ENCODE measurements around the gene PRR15L.

The PRR15L gene

DNA sequence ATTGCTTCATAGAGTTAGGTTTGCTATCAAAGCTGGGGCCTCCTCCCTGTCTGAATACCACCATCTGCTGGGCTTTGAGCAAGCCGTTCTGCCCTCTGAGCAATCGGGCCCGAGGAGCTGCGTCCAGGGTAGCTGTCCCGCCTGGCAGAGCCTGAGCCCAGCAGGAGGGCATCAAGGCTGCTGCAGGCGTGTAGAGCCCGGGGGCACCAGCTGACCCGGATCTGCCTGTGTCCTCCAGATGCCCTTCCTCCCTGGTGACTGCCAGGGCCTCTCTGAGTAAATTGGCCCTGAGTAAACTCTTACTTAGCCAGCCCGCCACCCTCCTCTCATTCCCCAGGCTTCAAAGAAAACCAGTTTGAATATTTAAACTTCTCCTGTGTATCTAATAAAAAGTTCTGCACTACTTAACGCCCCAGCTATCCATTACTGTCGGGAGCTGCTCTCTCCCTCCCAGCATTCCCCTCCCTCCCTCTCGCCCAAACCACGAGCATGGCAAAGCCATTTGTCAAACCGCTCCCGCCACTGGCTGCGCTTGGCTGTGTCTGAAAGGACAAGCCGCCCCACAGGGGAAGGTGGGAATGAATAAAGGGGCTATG lies 29.7 kb upstream of the PRR15L start:
- DNase-seq = peak; percentile 72

DNA sequence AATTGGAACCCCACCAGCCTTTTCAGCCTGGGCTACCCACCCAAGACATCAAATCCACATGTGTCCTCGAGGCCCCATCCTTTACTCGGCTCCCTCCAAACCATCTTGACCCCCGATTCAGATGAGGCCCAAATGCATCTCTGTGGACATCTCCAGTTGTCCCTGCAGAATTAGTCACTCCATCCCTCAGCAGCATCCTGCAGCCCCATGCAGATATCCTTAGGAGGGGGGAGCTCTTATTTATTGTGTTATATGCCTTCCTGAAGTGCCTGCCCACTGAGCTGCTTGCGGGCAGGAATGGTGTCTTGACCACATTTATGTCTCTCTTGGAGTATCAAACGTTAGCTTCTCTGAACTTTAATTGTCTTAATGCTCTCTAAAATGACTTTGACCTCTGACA lies 28.8 kb upstream of the PRR15L start:
- DNase-seq = no peak

DNA sequence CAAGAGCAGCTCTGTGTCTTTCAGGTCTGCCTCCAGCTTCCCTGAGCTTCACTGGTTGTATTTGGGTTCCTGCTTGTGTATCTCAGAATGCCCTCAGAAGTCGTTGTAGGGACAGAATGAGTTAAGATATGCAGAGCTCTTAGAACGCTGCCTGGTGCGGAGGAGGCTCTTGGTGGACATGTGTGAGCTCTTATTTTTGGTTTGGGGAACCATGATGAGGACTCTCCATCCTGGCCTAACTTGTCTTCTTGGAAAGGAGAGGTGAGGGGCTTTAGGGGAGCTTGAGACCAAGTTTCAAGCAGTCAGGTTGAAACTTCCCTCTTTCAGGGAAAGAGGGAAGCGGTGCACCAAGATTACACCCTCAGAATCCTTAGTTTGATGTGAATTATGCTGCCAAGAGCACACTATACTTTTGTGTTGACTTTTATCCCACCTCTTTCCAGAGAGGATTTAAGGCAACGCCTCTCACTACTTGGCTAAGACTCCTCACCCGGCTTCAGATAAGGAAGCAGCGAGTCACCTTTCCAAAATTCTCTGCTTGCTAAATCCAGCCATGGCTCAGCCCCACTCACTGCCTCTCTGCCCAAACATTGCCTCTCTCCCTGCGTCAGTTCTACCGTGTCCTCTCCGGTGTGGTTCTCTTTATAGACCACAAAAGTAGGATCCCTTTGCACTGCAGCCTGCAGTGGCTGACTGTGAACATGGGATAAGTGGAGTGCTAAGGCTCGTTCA lies 26.0 kb upstream of the PRR15L start:
- DNase-seq = no peak

DNA sequence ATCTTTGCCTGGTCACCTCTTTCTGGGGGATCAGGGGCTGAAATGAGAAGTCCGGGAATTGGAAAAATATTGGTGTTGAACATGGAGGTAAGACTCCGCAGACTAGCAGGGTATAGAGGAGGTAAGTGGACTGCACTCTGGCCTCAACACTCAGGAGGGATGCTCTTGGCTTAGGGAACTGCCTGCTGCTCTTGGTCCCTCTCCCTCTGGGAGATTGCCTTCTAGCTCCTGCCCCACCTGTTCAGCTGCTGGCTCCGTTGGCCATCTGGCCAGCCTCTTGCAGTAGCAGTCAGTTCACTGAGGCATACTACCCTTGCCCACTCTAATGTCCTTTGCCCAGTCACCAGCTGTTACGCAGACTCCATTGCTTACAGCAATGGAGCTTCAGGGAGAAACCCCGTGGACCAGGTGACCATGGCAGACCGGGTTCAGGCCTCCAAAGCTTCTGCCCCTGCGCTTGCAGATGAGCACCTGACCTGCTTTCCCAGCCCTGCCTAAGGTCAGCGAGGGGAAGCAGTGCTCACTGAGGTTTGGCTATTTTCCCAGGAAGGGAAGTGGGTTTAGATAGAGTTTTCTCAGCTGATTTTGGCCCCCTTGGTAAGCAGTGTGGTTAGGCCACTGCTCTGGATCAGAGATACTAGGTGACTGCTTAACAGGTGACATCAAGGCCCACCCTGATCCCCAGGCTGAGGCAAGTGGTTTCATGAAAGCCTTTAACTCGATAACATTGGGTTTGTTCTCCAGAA lies 25.1 kb upstream of the PRR15L start:
- no peak for DNase-seq

DNA sequence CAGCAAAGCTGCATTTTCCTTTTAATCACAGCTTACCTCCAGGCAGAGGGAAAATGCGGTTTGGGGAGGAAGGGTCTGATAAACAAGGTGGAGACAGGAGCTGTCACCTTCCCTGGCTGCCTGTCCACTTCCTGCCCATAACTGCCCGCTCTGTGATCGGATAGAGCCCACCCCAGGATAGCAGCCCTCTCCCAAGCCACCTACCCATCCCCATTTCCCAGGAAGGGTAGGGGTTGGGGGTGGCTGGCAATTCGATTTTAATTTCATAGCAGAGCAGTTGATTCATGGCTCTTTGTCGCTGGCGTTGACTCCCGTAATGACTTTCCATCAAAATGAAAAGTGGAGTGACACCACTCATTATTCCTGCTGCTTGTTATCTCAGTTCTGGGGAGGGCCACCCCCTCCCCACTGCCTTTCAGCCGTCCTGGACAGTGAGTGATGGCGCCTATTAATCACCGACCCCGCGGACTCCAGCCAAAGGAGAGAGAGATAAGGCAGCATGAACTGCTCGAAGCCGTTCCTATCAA lies 24.5 kb upstream of the PRR15L start:
- DNase-seq = no peak

DNA sequence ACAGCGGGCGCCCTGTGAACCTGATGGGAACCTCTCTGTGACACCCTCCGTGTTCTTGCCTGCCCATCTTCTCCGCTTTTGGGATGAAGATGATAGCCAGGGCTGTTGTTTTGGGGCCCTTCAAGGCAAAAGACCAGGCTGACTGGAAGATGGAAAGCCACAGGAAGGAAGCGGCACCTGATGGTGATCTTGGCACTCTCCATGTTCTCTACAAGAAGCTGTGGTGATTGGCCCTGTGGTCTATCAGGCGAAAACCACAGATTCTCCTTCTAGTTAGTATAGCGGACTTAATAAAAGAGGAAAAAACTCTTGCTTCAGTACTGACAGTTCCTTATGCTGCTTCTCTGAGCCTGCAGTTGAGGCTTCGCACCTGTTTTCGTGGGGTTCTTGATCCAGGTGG lies 23.8 kb upstream of the PRR15L start:
- DNase-seq = no peak

DNA sequence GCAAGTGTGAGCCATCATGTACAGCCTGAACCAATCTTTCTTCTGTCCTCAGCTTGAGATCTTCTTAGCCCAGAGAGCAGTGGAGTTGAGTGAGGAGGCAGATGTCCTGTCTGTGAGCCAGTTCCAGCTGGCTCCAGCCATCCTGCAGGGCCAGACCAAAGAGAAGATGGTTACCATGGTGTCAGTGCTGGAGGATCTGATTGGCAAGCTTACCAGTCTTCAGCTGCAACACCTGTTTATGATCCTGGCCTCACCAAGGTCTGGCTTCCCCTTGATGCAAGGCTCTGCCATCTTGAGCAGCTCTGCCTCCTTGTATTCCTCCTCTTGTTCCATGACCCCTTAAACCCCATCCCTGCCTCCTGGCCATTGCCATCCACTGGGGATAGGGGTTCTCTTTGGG lies 22.9 kb upstream of the PRR15L start:
- DNase-seq = no peak

DNA sequence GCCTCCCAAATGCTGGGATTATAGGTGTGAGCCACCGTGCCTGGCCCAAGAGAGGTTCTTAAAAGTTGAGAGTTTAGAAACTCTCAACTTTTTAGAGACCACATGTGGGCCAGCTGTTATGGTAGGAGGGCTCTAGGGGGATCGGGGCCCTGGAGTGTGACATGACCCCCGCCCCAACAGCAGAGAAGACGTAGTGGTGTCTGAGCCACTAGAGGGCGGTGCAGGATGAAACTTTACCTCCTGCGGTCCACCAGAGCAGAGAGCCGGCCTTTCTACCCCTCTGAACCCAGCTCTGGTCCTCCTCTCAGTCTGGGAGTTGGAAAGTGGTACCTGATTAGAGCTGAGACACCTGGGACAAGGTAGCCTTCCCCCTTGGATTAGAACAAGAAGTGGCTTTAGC lies 20.6 kb upstream of the PRR15L start:
- DNase-seq = peak; percentile 21

DNA sequence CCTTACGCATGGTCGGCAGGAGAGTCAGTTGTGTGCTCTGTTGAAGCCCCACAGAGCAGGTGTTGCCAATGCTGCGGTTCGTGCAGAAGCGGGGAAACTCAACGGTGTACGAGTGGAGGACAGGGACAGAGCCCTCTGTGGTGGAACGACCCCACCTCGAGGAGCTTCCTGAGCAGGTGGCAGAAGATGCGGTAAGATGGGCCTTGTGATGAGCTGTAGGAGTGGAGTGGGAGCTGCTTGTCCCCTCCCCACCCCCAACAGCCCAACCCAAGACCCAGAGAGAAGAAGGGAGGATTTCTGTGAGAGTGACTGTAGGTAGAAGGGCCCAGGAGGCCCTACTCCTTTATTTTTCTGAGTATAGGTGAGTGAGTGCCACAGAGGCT lies 18.1 kb upstream of the PRR15L start:
- no peak for DNase-seq

DNA sequence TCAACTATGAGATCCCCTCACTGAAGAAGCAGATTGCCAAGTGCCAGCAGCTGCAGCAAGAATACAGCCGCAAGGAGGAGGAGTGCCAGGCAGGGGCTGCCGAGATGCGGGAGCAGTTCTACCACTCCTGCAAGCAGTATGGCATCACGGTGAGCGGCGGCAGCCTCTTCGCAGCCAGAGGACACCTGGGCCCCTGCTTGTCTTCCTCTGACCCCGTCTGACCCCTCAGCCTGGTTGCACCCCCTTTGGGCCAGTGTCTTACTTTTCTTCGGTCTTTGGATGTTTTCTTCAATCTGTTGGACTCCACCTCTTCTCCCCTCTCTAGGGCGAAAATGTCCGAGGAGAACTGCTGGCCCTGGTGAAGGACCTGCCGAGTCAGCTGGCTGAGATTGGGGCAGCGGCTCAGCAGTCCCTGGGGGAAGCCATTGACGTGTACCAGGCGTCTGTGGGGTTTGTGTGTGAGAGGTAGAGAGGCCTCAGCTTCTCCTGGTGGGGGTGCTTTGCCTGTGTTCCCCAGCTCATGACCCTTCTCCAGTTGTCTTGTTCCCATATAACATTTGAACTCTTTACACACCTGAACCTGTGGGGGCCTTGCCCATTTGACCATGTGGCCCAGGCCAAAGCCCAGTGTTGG lies 17.6 kb upstream of the PRR15L start:
- DNase-seq = no peak

DNA sequence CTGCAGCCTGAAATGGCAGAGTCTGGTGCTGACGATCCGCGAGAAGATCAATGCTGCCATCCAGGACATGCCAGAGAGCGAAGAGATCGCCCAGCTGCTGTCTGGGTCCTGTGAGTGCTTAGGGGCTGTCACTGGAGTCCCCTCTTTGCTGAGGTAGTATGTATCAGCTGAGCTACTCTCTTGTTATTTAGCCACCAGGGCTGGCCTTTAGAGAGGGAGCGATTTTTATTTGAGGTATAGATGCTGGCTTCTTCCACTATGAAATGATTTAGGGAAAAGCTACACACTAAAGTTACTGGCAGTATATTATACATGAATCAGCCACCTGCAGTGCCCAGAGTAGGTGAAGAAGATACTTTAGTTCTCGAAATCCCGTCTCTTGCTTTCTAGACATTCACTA lies 15.9 kb upstream of the PRR15L start:
- DNase-seq = no peak

DNA sequence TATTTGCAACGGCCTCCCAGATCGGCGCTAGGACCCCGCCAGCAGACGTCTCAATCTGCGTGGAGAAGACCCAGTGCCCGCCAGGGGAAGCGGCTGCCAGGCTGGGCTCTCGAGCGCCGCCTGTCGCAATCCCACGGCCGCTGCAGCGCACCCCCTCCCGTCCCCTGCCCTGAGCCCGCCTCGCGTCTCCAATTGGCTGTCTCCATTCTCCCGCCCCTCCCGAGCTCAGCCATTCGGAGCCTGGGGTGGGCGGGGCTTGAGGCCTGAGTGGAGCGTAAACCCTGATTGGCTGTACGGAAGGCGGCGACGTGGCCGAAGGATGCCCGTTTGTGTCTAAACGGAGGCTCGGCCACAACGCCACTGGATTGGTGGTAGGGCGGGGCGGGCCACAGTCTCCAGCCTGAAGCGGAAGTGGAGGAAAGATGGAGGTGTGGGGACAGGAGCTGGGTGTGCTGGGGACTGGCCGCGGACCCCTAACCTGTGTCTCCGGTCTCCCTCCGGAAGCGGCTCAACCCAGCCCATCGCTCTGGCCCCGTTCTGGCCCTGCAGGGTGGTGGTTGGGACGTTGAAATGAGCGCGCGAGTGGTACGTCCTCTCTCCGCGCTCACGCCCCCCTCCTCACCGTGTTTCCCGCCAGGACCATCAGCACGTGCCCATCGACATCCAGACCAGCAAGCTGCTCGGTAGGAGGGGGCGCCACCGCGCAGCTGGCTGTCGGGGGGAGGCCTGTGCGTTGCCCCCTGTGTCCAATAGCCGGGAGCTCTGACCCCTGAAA lies 13.2 kb upstream of the PRR15L start, which contains the start of gene CDK5RAP3:
Gene CDK5RAP3 (plus strand): TSS at position 389 of the 775 bp plus-strand sequence. CDS start 34 bp downstream, at position 423.
- DNase-seq = peak; percentile 97

DNA sequence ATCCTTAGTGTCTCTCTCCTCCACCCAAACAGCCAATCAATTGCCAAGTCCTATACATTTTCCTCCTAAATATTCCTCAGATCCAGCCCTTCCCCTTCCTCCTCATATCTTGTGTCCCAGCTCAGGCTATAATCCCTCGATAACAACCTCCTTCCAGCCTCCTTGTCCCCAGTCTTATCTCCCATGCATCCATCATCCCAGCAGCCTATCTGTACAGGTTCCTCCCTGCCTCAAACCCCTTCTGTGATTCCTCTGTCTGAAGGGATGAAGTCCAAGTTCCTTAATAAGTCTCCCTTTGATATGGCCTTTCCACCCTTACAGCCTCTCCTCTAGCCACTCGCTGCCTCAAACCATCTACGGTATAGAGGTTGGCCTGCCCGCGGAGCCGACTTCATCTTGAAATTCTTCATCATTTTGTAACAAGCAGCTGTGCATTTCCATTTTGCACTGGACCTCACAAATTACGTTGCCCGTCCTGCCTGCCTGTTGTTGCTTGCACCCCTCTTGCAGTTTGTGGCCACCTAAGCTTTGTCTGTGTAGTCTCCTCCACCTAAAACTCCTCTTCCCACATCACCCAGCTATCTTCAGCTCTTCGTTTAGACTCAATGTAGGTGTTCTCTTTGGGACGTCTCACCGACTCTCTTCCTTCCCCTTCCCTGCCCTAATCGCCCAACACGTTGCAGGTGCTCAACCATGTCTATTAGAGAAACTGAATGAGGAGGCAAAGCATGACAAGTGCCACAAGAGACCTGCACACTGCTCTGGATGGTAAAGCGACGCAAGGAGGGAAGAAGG lies 12.4 kb upstream of the PRR15L start:
- no peak for DNase-seq

DNA sequence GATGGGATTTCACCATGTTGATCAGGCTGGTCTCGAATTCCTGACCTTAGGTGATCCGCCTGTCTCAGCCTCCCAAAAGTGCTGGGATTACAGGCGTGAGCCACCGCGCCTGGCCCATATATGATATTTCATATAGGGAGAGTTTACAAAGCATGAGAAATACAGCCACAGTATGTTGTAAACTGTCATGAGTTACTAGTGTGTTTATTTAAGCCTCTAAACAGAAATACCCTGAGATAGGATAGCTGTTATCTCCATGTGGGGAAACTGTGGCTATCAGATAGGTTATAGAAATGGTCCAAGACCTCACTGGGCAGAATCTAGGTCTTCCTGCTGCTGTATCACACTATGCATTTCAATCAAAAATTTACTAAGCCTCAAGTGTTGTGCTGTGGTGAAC lies 11.2 kb upstream of the PRR15L start:
- DNase-seq = no peak

DNA sequence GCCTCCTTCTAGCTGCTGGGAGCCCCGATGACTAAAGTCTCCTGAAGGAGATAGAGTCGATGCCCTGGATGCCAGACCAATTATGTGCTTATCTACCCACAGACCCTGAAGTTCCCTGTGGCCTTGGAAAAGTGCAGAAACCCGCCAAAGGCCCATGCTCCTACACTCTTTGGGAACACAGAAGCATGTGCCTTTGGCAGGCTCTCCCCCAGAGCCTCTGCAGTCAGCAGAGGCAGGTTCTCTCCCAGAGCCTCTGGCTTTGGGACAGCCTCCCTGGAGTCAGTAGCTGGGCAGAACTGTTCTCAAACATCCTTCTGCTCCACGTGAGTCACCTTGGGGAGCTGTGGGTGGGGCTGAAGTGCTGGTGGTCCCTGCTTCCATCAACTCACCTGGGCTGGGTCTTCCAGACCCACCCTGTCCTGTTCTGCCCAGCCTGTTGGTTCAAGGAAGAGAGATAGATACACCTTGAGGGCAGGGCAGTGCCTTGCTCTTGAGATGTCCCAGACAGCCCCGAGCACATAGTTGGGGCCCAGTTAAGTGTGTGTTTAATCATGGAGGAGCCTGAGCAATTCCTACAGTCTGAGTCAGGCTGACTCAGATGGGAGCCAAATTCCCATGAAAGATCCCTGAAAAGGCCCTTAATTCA lies 10.0 kb upstream of the PRR15L start:
- no peak for DNase-seq

DNA sequence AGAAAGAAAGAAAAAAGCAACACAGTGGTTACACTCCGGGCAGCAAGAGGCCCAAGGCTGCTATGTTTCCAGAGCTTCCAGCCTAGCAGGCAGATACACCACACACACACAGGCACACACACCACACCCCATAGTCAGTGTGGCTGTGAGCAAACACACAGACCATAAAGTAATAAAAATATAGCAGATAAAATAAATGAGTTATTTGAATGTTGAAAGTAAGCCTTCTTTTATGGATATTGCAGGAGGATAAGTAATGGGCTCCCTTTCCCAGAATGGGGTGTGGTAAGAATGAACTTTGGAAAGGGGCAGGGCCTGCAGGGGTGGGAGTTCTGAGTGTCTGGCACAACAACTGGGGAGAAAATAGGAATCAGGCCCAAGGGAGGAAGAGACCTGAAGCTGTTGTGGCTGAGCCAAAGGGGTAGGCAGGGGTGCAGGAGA lies 8.4 kb upstream of the PRR15L start:
- DNase-seq = no peak

DNA sequence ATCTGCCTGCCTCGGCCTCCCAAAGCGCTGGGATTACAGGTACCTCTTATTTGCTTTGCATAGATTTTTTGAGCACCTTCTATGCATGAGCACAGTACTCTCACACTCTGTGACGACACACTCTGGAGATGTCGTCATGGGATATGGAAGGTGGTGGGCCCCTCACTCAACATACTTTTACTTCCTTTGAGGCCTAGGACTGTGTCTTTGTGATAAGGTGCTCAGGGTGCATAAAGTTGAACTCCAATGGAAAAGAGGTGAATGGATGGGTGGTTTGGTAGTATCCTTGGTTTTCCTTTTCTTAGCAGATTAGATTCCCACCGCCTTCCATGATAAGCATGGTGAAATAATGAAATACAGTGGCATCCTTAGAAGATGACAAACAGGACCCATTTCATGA lies 7.2 kb upstream of the PRR15L start:
- no peak for DNase-seq

DNA sequence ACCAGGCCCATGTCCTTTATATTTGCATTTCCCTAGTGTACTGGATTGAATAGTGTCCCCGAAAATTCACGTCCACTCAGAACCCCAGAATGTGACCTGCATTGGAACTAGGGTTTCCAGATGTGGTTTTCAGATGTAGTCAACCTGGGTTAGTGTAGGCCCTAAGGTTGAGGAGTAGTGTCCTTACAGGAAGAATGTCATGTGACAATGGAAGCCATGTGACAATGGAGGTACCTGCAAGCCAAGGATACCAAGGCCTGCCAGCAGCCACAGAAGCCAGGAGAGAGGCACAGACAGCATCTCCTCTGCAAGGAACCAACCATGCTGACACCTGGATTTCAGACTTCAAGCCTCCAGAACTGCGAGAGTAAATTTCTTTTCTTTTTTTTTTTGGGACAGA lies 5.2 kb upstream of the PRR15L start:
- no peak for DNase-seq

DNA sequence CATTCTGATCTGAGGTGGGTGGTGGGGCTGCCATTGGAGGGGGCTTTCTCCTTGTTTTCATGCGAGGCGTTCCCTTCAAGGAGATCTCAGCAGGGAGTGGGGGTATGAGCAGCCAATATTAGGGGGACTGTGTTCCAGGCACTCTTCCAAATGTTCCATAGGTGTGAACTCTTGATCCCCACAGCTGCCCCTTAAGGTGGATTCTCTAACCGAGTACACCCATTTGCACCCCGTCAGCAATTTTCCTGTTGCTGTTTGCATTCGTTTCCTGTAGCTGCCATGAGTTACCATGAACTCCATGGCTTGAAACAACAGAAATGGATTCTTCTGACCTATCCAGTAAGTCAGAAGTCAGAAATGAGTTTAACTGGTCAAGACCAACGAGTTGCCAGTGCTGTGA lies 3.7 kb upstream of the PRR15L start:
- no peak for DNase-seq

DNA sequence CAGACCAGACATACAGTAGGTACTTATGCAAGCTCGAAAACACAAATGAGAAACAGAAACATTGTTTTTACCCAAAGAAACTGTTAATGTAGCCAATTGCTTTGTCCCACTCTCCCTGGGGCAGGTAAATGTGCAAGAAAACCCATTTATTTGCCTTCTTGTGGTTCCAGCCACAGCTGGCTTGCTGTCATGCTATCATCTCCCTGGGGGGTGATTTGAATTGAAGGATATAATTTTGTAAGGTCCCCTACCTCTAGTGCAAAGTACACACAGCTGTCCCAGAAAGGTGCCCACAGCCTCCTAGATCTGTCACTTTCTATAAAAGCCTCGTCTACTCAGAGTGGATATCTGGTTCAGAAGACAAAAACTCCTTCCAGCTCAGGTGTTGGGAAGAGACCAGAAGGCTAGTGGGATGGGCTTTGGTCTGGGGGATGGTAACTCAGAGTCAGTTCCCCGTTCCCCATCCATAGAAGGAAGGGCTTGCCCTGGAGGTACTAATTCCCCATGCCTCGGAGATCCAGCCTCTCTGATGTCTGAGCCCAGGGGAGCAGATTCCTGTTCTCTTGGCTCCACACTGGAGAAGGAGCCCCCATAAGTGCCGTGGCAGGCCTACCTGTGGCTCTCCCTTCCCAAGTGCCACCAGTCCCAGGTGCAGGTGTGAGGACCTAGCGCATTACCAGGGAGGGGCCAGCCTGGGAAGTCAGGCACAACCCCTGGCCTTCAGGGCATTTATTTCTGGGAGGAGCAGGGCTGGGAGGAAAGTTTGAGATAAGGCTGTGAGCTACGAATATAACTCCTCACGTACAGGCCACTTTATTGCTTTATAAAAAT lies 2.4 kb upstream of the PRR15L start:
- DNase-seq = peak; percentile 89

Measured in NCI-H1436 treated with DMSO at 0.1 percent for 48 hours (cell line).